Activated effector memory CD4-positive, alpha-beta T cell treated with anti-CD3 and anti-CD28 coated beads, Interleukin-2, amount 50 U/mL, for 16 hours (primary cell): ENCODE measurements around the gene SYNE3.

Source experiments
- DNase-seq: peaks from one replicate; pipeline ENCODE4 v3.0.0-alpha.2; 2020

Gene SYNE3

GRCh38 chr14:95487669-95488084 is 28.8 kb downstream of the SYNE3 start:
- no peak for DNase-seq

GRCh38 chr14:95486875-95487668 is 29.4 kb downstream of the SYNE3 start:
- no peak for DNase-seq

GRCh38 chr14:95485222-95485819 is 31.1 kb downstream of the SYNE3 start:
- no peak for DNase-seq

GRCh38 chr14:95484296-95484695 is 32.2 kb downstream of the SYNE3 start:
- no peak for DNase-seq

- DNase-seq: no peak
These were observed 32.9 kb downstream of the SYNE3 start for GRCh38 chr14:95483309-95484165.

- DNase-seq: no peak
These were observed 33.7 kb downstream of the SYNE3 start for GRCh38 chr14:95482627-95483308.

GRCh38 chr14:95481391-95482022 is 34.9 kb downstream of the SYNE3 start:
- no peak for DNase-seq

GRCh38 chr14:95480887-95481226 is 35.6 kb downstream of the SYNE3 start:
- DNase-seq: no peak

- DNase-seq: peak; percentile 82
These were observed 36.2 kb downstream of the SYNE3 start for GRCh38 chr14:95480109-95480886.

- no peak for DNase-seq
These were observed 37.0 kb downstream of the SYNE3 start for GRCh38 chr14:95479494-95479893.

- DNase-seq: no peak
These were observed 37.6 kb downstream of the SYNE3 start for GRCh38 chr14:95478818-95479217.

GRCh38 chr14:95478309-95478708 is 38.1 kb downstream of the SYNE3 start:
- DNase-seq: no peak

GRCh38 chr14:95477411-95478269 is 38.8 kb downstream of the SYNE3 start:
- no peak for DNase-seq

GRCh38 chr14:95476747-95477146 is 39.7 kb downstream of the SYNE3 start:
- no peak for DNase-seq

GRCh38 chr14:95475540-95476240 is 40.8 kb downstream of the SYNE3 start:
- DNase-seq: no peak

- no peak for DNase-seq
These were observed 41.5 kb downstream of the SYNE3 start for GRCh38 chr14:95474941-95475340.

- DNase-seq: no peak
These were observed 42.0 kb downstream of the SYNE3 start for GRCh38 chr14:95474486-95474885.

GRCh38 chr14:95472819-95473251 is 43.6 kb downstream of the SYNE3 start:
- no peak for DNase-seq

GRCh38 chr14:95471476-95471875 is 45.0 kb downstream of the SYNE3 start:
- no peak for DNase-seq

- DNase-seq: no peak
These were observed 45.4 kb downstream of the SYNE3 start for GRCh38 chr14:95471016-95471415.
